Chondrocyte (in vitro differentiated cells): ENCODE measurements around the gene LAMB4. TPM values are rescaled to one million over a fixed set of nuclear protein-coding genes. Genes with fewer than 3 reads are reported as not detected.
A peak's percentile ranks its signal among the peaks of the same experiment; 100 is the strongest.

ENCODE experiments used
- DNase-seq: peaks from one replicate; pipeline ENCODE4 v3.0.0; 2021; ENCODE audit warnings: mixed read lengths, low spot score
- H3K27ac Mint-ChIP-seq: one replicate; pipeline ENCODE4 v1.8.0; 2021; ENCODE audit warnings: mild to moderate bottlenecking, moderate library complexity, mixed read lengths; ENCODE audit not compliant: unreplicated experiment
- H3K27me3 Mint-ChIP-seq: 2 replicates; pipeline ENCODE4 v1.8.0; 2021; ENCODE audit warnings: low read depth, mixed read lengths
- H3K36me3 Mint-ChIP-seq: 2 replicates; pipeline ENCODE4 v1.8.0; 2021; ENCODE audit warnings: low read depth, mixed read lengths
- H3K4me1 Mint-ChIP-seq: 2 replicates; pipeline ENCODE4 v1.8.0; 2021; ENCODE audit warnings: low read depth, mild to moderate bottlenecking, mixed read lengths
- H3K4me3 Mint-ChIP-seq: one replicate; pipeline ENCODE4 v1.8.0; 2021; ENCODE audit warnings: mild to moderate bottlenecking, moderate library complexity, mixed read lengths; ENCODE audit not compliant: unreplicated experiment
- H3K9me3 Mint-ChIP-seq: 2 replicates; pipeline ENCODE4 v1.8.0; 2021; ENCODE audit warnings: low read depth, mixed read lengths
- CTCF ChIP-seq: fragments of 200-600 bp; sonication (generic); IDR thresholded peaks from 2 replicates; pipeline ENCODE4 v1.5.0; 2021; ENCODE audit warnings: antibody characterized with exemption, mild to moderate bottlenecking, moderate library complexity
- total RNA-seq: library from RNA; stranded (reverse); gene quantifications from 3 replicates; pipeline ENCODE4 v1.2.1, GENCODE V29; 2021

The LAMB4 gene
- total RNA-seq, 1 donor from 2014 or later = not detected

- Mint-ChIP-seq H3K27me3 (no peaks in the 10 kb centered on the region), H3K9me3 (no peaks in the 10 kb centered on the region), H3K4me3 (peak overlapping the region; percentile 23), H3K4me1 (peaks cover 43% of the 10 kb centered on the region), H3K27ac (peak overlapping the region; percentile 92), H3K36me3 (no peaks in the 10 kb centered on the region)
- no peak for TF ChIP-seq CTCF
- DNase-seq = no peak
Observed at GRCh38 chr7:108094346-108094745, 35.8 kb downstream of the LAMB4 start.

- H3K27ac Mint-ChIP-seq = peak overlapping the region; percentile 92
- no peaks in the 10 kb centered on the region for H3K27me3 Mint-ChIP-seq
- H3K4me1 Mint-ChIP-seq = peaks cover 43% of the 10 kb centered on the region
- H3K36me3 Mint-ChIP-seq = no peaks in the 10 kb centered on the region
- TF ChIP-seq CTCF = no peak
- H3K4me3 Mint-ChIP-seq = no peak overlapping the region
- H3K9me3 Mint-ChIP-seq = no peaks in the 10 kb centered on the region
- DNase-seq = no peak
Observed at GRCh38 chr7:108093851-108094331, 36.3 kb downstream of the LAMB4 start.

- Mint-ChIP-seq H3K27me3 (no peaks in the 10 kb centered on the region), H3K4me1 (peaks cover 43% of the 10 kb centered on the region), H3K36me3 (no peaks in the 10 kb centered on the region), H3K27ac (peak overlapping the region; percentile 92), H3K4me3 (no peak overlapping the region), H3K9me3 (no peaks in the 10 kb centered on the region)
- DNase-seq = no peak
- no peak for TF ChIP-seq CTCF
Observed at GRCh38 chr7:108093341-108093740, 36.8 kb downstream of the LAMB4 start.

GRCh38 chr7:108091461-108091831 lies 38.7 kb downstream of the LAMB4 start:
- no peaks in the 10 kb centered on the region for H3K9me3 Mint-ChIP-seq
- no peaks in the 10 kb centered on the region for H3K27me3 Mint-ChIP-seq
- no peak overlapping the region for H3K4me3 Mint-ChIP-seq
- DNase-seq = no peak
- H3K27ac Mint-ChIP-seq = peak overlapping the region; percentile 74
- no peaks in the 10 kb centered on the region for H3K36me3 Mint-ChIP-seq
- TF ChIP-seq CTCF = no peak
- peaks cover 48% of the 10 kb centered on the region for H3K4me1 Mint-ChIP-seq

- H3K4me1 Mint-ChIP-seq = peaks cover 45% of the 10 kb centered on the region
Observed at GRCh38 chr7:108090791-108091460, 39.2 kb downstream of the LAMB4 start.

More at GRCh38 chr7:108090791-108091460, 39.2 kb downstream of the LAMB4 start:
- H3K27me3 Mint-ChIP-seq = no peaks in the 10 kb centered on the region
- H3K27ac Mint-ChIP-seq = peak overlapping the region; percentile 20
- H3K4me3 Mint-ChIP-seq = no peak overlapping the region
- no peak for TF ChIP-seq CTCF
- no peak for DNase-seq
- H3K36me3 Mint-ChIP-seq = no peaks in the 10 kb centered on the region
- H3K9me3 Mint-ChIP-seq = no peaks in the 10 kb centered on the region
